Upper lobe of left lung (tissue), 6 donors: Measurements from ENCODE around the gene CLDN18. TPM values are rescaled to one million over a fixed set of nuclear protein-coding genes. Genes with fewer than 3 reads are reported as not detected.

Experiments used
- ATAC-seq, 2 donors: fragments of 200-7000 bp; cut with Tn5 transposase; one replicate each; pipeline ENCODE4 v1.9.1; 2022; ENCODE audit warnings: mild to moderate bottlenecking in 2 of 2, moderate library complexity in 2 of 2; ENCODE audit not compliant: low FRiP score in 2 of 2
- DNase-seq, 2 donors: peaks; one replicate each; pipeline ENCODE4 v3.0.0-alpha.2; 2019 to 2020
- H3K27ac ChIP-seq, 4 donors: fragments of 200-600 bp; sonication (generic); one replicate each; pipeline ENCODE4 v1.5.1; 2016 to 2019
- H3K27me3 ChIP-seq, 4 donors: fragments of 200-600 bp; sonication (generic); one replicate each; pipeline ENCODE4 v1.5.1; 2017 to 2019
- H3K36me3 ChIP-seq, 4 donors: fragments of 200-600 bp; sonication (generic); one replicate each; pipeline ENCODE4 v1.5.1; 2016 to 2019
- H3K4me1 ChIP-seq, 4 donors: fragments of 200-600 bp; sonication (generic); one replicate each; pipeline ENCODE4 v1.5.1; 2018 to 2019
- H3K4me3 ChIP-seq, 4 donors: fragments of 200-600 bp; sonication (generic); one replicate each; pipeline ENCODE4 v1.5.1; 2017 to 2019; ENCODE audit warnings: mild to moderate bottlenecking in 2 of 4, moderate library complexity in 1 of 4
- H3K9me3 ChIP-seq, 4 donors: fragments of 200-600 bp; sonication (generic); one replicate each; pipeline ENCODE4 v1.5.1; 2018 to 2019
- EP300 ChIP-seq, 4 donors: sonication (generic); formaldehyde crosslinking; IDR thresholded peaks; one replicate each; pipeline ENCODE4 v1.5.1; 2017; ENCODE audit warnings: antibody characterized with exemption in 4 of 4, control low read depth in 2 of 4
- POLR2A ChIP-seq, 4 donors: fragments of 450-650 bp; IDR thresholded peaks; one replicate each; pipeline ENCODE4 v1.5.1; 2016 to 2017; ENCODE audit warnings: antibody characterized with exemption in 4 of 4, mild to moderate bottlenecking in 2 of 4
- POLR2AphosphoS5 ChIP-seq, 2 donors: sonication (generic); formaldehyde crosslinking; IDR thresholded peaks; one replicate each; pipeline ENCODE4 v1.5.1; 2017; ENCODE audit warnings: antibody characterized with exemption in 2 of 2
- WGBS, 2 donors: methylation state at CpG; one replicate each; pipeline ENCODE4 v1.1.5; 2017 to 2018; 5-methylcytosine and 5-hydroxymethylcytosine counted together
- total RNA-seq, 6 donors: library from RNA; depleted of rRNA in 4 of 6; stranded (reverse); fragments of >200 nt in 4 of 6; gene quantifications; one replicate each; pipeline versions ENCODE4 v1.1.0 to v1.2.1, GENCODE V29; 2016 to 2021
- TF ChIP-seq, protein P1 (sequence below), 6 experiments: fragments of 450-650 bp in 4 of 6; fragments of 200-600 bp in 2 of 6; sonication (generic) in 2 of 6; IDR thresholded peaks; one replicate each; pipeline ENCODE4 v1.5.1; 2016 to 2019; ENCODE audit warnings: antibody characterized with exemption in 6 of 6
- donor health status: DM: no; HTN: no; CAD: no; lungs with moderate emphysema.
- donor health status: DM: no; HTN: yes; CAD: no; lungs with severe emphysema.

Gene CLDN18
- total RNA-seq, 6 donors from 2014 or later: 134 to 673 (median 360) TPM

DNA sequence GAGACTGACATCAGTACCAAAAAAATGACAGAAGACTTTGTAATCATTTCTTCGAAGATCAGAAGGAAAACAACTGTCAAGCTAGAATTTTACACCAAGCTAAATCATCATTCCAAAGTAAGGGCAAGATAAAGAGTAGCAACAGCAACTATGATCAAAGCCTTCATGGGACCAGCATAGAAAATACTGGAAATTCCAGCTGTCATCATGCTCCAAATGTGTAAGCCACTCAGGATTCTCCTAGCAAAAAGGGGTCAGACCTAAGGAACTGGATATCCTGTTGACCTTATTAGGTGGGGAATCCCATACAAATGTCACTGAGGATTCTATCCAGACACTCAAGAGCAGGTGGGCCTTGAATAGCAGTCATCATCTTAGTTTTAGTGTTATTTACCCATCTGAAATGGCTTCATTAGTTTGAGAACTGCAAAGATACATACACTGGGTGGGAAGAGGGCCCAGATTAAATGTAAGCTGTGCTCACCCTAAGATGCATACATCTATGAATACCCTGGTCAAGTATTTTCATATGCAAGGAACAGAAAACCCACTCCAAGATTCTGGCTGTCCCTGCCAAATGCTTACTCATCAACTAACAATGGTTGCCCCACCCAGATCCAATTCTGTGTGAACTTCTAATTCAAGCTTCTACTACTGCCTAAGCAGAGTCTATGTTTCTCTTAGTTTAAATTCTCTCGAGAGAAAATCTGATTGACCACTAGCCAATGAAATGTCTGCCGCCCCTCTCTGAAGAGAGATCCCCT, 33.5 kb downstream of the CLDN18 start:
- Histone ChIP-seq H3K36me3 (peaks cover 0 to under 1% (median 0%) of the 10 kb centered on the region in 4 donors), H3K27me3 (no peaks in the 10 kb centered on the region), H3K27ac (no peak overlapping the region), H3K9me3 (no peaks in the 10 kb centered on the region), H3K4me3 (no peak overlapping the region), H3K4me1 (peaks cover 0 to 11% (median 0%) of the 10 kb centered on the region in 4 donors)
- DNase-seq (no peak), ATAC-seq (peak in 1 of 2 donors; percentile 63)
- TF ChIP-seq POLR2AphosphoS5 (IDR thresholded peaks at IDR 0.05) (no peak), POLR2A (IDR thresholded peaks at IDR 0.05) (no peak), EP300 (IDR thresholded peaks at IDR 0.05) (no peak)
- TF ChIP-seq, protein P1, sequence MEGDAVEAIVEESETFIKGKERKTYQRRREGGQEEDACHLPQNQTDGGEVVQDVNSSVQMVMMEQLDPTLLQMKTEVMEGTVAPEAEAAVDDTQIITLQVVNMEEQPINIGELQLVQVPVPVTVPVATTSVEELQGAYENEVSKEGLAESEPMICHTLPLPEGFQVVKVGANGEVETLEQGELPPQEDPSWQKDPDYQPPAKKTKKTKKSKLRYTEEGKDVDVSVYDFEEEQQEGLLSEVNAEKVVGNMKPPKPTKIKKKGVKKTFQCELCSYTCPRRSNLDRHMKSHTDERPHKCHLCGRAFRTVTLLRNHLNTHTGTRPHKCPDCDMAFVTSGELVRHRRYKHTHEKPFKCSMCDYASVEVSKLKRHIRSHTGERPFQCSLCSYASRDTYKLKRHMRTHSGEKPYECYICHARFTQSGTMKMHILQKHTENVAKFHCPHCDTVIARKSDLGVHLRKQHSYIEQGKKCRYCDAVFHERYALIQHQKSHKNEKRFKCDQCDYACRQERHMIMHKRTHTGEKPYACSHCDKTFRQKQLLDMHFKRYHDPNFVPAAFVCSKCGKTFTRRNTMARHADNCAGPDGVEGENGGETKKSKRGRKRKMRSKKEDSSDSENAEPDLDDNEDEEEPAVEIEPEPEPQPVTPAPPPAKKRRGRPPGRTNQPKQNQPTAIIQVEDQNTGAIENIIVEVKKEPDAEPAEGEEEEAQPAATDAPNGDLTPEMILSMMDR (IDR thresholded peaks at IDR 0.05): no peak
- WGBS, 2 donors: 72 to 80% methylated on average over 3 of the region's 3 CpGs

DNA sequence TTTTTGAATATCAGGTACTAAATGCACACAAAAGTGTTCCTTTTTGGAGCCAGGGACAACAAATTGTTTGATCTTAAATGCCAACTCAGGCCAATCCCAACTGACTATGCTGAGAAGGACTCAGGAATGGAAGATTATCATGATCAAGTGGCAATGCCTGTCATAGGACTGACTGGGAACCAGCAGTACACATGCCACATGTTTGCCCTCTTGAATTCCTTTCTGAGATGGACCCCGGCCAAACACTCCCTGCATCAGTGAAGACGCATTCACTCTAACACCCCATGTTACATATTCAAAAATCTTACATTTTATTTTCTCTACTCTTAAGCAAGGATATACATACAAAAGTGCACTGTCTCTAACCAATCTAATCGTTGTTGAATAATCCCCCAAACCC, 36.1 kb downstream of the CLDN18 start:
- H3K27ac ChIP-seq: peak overlapping the region in 1 of 4 donors; percentile 5
- H3K9me3 ChIP-seq: no peaks in the 10 kb centered on the region
- H3K4me3 ChIP-seq: no peak overlapping the region
- no peak for TF ChIP-seq POLR2AphosphoS5 (IDR thresholded peaks at IDR 0.05)
- no peak for TF ChIP-seq EP300 (IDR thresholded peaks at IDR 0.05)
- TF ChIP-seq POLR2A (IDR thresholded peaks at IDR 0.05): no peak
- TF ChIP-seq, protein P1 (IDR thresholded peaks at IDR 0.05): no peak
- H3K27me3 ChIP-seq: no peaks in the 10 kb centered on the region
- DNase-seq (no peak), ATAC-seq (no peak)
- H3K36me3 ChIP-seq: peaks cover 0 to 4% (median 0%) of the 10 kb centered on the region in 4 donors
- H3K4me1 ChIP-seq: peaks cover 0 to 9% (median 0%) of the 10 kb centered on the region in 4 donors
- 53 to 82% methylated on average over 3 of the region's 3 CpGs for WGBS, 2 donors

DNA sequence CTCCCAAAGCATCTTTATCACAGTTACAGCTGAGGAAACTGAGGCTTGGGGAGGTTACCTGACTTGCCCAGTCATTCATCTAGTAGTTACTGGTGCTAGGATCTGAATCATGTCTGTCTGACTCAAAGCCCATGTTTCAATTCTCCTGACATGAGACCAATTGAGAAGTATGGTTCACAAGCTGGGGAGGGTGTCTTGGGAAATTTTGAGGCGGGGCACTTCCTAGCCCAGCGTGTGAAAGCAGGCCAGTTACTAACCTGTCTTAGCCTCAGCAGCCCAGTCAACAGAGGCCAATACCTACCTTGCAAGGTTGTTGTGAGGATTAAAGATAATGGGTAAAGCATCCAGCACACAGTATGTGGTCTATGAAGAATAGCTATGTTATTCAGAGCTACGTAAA, 37.0 kb downstream of the CLDN18 start:
- no peak overlapping the region for H3K4me3 ChIP-seq
- ATAC-seq (no peak), DNase-seq (no peak)
- peaks cover 0 to 4% (median 0%) of the 10 kb centered on the region in 4 donors for H3K36me3 ChIP-seq
- WGBS, 2 donors: 33 to 62% methylated on average over 3 of the region's 3 CpGs
- no peaks in the 10 kb centered on the region for H3K27me3 ChIP-seq
- H3K9me3 ChIP-seq: no peaks in the 10 kb centered on the region
- H3K4me1 ChIP-seq: peaks cover 0 to 9% (median 0%) of the 10 kb centered on the region in 4 donors
- TF ChIP-seq POLR2A (IDR thresholded peaks at IDR 0.05): no peak
- TF ChIP-seq, protein P1 (IDR thresholded peaks at IDR 0.05): no peak
- TF ChIP-seq EP300 (IDR thresholded peaks at IDR 0.05): no peak
- TF ChIP-seq POLR2AphosphoS5 (IDR thresholded peaks at IDR 0.05): no peak
- H3K27ac ChIP-seq: no peak overlapping the region

DNA sequence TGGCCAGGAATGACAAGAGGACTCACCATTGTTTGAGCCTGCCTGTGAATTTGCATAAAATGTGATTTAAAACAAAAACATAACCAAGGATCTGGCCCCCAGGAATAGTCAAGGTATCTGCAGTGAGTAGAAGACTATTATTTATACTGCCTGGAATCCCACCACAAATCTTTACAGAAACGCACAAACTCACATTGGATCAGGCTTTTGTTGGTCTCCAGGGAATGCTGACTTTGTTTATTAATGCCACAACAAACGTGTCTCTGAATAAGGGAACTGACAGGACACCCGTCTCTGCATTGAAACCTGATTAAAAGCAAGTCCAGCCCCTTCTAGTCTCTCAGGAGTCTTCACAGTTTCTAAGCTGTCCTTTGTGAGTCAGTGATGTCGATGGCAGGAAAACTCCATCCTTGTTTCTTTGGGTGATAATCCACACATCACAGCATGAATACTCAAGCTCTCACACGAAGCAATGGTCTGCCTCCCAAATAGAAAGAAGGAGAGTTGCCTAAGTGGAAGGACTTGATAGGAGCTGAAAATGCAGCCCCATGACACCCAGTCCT, 37.7 kb downstream of the CLDN18 start:
- no peak for ATAC-seq
- peaks cover 0 to 4% (median 0%) of the 10 kb centered on the region in 4 donors for H3K36me3 ChIP-seq
- H3K4me1 ChIP-seq: peaks cover 0 to 9% (median 0%) of the 10 kb centered on the region in 4 donors
- no peak overlapping the region for H3K27ac ChIP-seq
- TF ChIP-seq POLR2A (IDR thresholded peaks at IDR 0.05) (no peak), EP300 (IDR thresholded peaks at IDR 0.05) (no peak), POLR2AphosphoS5 (IDR thresholded peaks at IDR 0.05) (no peak)
- TF ChIP-seq, protein P1 (IDR thresholded peaks at IDR 0.05): no peak
- no peak for DNase-seq
- no peak overlapping the region for H3K4me3 ChIP-seq
- 76 to 80% methylated on average over 5 of the region's 5 CpGs for WGBS, 2 donors
- H3K27me3 ChIP-seq: no peaks in the 10 kb centered on the region
- H3K9me3 ChIP-seq: no peaks in the 10 kb centered on the region
